ENCODE results near the gene AKAP14.

DNA sequence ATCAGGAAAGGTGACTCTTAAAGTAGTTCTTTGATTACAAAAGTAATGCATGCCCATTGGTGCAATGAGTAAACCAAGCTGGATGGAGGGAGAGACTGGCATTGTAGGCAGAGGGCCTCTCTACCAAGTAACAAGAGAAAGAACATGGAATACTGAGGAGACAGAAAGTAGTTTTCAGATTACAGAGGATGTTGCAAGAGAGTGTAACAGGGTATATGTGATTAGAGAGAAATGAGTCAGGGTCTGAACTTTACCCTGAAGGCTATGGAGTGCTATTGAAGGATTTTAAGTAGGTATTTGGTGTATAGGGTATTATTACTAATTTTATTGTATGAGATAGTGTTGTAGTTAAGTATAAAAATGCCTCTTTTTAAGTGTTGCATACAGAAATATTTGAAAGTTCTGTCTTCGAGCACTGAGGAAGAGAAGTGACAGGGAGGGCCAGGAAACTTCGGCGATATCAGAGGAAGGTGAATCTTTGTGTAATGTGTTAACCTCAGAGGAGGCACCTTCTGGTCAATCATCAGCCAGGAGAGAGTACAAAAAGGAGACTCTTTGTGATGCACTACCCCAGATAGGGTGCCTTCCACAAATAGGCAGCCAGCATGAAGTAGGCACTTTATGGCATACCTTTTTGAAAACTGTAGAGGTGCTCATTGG, 39.7 kb downstream of the AKAP14 start:
- TF ChIP-seq, protein P1, sequence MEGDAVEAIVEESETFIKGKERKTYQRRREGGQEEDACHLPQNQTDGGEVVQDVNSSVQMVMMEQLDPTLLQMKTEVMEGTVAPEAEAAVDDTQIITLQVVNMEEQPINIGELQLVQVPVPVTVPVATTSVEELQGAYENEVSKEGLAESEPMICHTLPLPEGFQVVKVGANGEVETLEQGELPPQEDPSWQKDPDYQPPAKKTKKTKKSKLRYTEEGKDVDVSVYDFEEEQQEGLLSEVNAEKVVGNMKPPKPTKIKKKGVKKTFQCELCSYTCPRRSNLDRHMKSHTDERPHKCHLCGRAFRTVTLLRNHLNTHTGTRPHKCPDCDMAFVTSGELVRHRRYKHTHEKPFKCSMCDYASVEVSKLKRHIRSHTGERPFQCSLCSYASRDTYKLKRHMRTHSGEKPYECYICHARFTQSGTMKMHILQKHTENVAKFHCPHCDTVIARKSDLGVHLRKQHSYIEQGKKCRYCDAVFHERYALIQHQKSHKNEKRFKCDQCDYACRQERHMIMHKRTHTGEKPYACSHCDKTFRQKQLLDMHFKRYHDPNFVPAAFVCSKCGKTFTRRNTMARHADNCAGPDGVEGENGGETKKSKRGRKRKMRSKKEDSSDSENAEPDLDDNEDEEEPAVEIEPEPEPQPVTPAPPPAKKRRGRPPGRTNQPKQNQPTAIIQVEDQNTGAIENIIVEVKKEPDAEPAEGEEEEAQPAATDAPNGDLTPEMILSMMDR (conservative IDR thresholded peaks at IDR 0.05 in 1 of 2, IDR thresholded peaks at IDR 0.05 in 1 of 2; ENCODE audit: extremely low read depth in 1 of 2, insufficient read depth in 1 of 2, low read depth in 1 of 2, low read length in 2 of 2): no peak
- no peak for TF ChIP-seq EZH2 (IDR thresholded peaks at IDR 0.05; ENCODE audit: borderline replicate concordance, low read length)

Measured in mammary epithelial cell (primary cell).